Embryonic facial prominence (tissue), 1 donor: ENCODE data around the gene IRF5.
"Not testable (repeated sequence)": the region's sequence is repeated elsewhere in the genome, so short reads cannot be mapped to it uniquely, and the experiment has no call there.

ENCODE experiments used
- DNase-seq: peaks from one replicate; pipeline ENCODE4 v3.0.0-alpha.2; 2016; ENCODE audit errors: extremely low spot score

IRF5 gene

DNA sequence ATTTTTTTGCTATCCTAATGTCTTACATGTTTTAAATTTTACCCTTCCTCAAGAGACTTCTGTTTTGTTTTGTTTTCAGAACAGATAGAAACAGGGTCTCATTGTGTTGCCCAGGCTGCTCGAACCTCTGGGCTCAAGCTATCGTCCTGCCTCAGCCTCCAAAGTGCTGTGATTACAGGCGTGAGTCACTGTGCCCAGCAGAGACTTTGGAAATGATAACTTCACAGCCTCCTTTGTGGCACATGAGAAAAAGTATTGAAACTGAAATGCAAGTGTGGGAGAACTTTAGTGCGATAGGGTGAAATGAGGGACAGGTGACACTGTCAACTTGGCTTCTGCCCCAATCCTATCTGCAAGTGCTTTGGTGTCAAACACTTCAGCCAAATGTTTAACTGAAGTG is 21.6 kb downstream of the IRF5 start:
- DNase-seq, result no peak

GRCh38 chr7:128961030-128961659 is 23.4 kb downstream of the IRF5 start:
- no peak for DNase-seq

- no peak for DNase-seq
Measured at GRCh38 chr7:128962899-128963298, 25.2 kb downstream of the IRF5 start.

GRCh38 chr7:128963327-128963757 is 25.6 kb downstream of the IRF5 start:
- DNase-seq, result no peak

GRCh38 chr7:128968624-128969023 is 30.9 kb downstream of the IRF5 start:
- no peak for DNase-seq

GRCh38 chr7:128974241-128974934 is 36.7 kb downstream of the IRF5 start:
- no peak for DNase-seq

GRCh38 chr7:128982105-128982504 is 44.4 kb downstream of the IRF5 start:
- no peak for DNase-seq

GRCh38 chr7:128985660-128986059 is 47.9 kb downstream of the IRF5 start:
- DNase-seq, result no peak

DNA sequence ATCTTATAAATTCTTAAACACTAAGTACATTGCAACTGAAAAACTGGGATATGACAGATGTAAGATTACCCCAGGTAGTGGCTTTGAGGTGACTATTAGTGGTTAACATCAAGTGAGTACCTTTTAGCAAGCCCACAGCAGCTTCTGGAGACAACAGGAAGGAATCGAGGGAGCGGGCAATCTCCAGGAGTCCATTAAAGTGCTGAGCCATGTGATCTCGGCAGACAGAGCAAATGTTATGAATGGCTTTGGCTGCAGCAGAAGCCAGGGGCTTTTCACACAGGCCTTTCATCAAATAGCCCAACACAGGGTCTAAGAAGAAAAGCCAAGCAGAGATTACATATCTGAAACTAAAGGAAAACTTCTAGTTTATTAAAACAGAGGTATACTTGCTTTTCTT is 48.9 kb downstream of the IRF5 start:
- no peak for DNase-seq

- DNase-seq, result no peak
Measured at GRCh38 chr7:128988372-128988771, 50.6 kb downstream of the IRF5 start.

DNA sequence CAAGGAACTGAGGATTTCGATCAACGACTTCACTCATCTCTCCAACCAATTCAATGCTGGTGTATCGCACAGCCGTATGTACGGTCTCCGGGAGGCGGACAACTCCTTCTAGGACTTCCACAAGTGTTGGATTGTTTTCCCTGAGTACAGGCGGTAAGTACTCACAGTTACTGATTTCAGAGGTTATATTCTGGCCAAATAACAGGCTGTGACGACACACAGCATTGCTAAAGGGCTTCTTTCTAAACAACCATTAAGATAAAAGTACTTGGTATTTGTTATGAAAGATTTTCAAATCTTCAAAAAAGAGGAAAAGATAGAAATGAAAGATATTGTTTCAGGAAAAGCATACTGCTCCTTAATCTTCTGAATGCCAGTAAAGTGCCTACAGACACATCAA is 52.2 kb downstream of the IRF5 start:
- DNase-seq, result no peak

- no peak for DNase-seq
Measured at GRCh38 chr7:128993419-128993818, 55.7 kb downstream of the IRF5 start.

GRCh38 chr7:128994560-128994959 is 56.8 kb downstream of the IRF5 start:
- not testable (repeated sequence) for DNase-seq

DNA sequence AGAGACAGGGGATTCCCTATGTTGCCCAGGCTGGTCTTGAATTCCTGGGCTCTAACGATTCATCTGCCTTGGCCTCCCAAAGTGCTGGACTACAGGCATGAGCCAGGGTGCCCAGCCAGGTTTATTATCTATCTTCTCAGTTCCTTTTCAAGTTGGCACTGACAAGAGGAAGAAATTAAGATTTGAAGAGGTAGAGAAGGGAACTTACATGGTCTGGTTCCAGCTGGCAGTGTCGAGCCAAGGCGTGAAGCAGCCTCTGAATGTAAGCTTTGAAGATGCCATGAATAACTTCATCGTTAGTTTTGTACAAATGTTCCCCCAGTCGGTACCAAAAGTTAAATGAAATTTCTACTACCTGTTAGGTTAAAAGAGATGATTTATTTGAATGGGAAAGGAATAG is 59.5 kb downstream of the IRF5 start:
- no peak for DNase-seq
